GM23338 (cell line): ENCODE results near the gene KCNK10. TPM values are rescaled to one million over a fixed set of nuclear protein-coding genes. Genes with fewer than 3 reads are reported as not detected.

Experiments
- polyA plus RNA-seq: library from polyadenylated mRNA; unstranded; fragments of >200 nt; fragmentation: Nextera tagmentation; extraction: Ambion mirVana; gene quantifications from 2 replicates; pipeline ENCODE4 v1.2.1, GENCODE V29; 2016
- total RNA-seq: library from RNA; depleted of rRNA; stranded (reverse); fragments of >200 nt; shearing (Covaris generic); gene quantifications from 2 replicates; pipeline ENCODE4 v1.2.3, GENCODE V29; 2014; rRNA removed
- TF ChIP-seq, protein P1 (sequence below): fragments of 250-450 bp; sonication (Bioruptor Pico); IDR thresholded peaks from 2 replicates; pipeline ENCODE4 v1.5.0; 2020; ENCODE audit warnings: mild to moderate bottlenecking, moderate library complexity

The KCNK10 gene
- total and polyA plus RNA-seq, 2 experiments from 2014 or later = 0.29 to 1.0 TPM

DNA sequence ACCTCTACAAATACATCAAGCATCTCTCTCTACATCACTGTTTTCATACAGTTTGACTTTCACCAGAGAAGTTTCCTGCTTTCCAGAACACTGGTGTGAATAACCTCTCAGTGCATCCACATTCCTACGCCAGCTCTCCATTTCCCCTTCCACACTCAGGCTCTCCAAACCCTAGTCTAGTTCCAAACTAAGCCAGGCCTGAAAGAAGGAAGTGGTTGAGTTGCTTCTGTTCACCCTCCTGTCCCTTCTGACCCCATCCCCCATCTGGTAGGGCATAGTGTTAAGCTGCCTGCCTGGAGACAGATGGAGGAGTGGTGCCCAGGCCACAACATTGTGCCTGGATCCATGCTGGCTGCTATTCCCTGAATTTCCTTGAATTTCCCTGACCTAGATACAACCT, 185.7 kb downstream of the KCNK10 start (continued):
- TF ChIP-seq, protein P1, sequence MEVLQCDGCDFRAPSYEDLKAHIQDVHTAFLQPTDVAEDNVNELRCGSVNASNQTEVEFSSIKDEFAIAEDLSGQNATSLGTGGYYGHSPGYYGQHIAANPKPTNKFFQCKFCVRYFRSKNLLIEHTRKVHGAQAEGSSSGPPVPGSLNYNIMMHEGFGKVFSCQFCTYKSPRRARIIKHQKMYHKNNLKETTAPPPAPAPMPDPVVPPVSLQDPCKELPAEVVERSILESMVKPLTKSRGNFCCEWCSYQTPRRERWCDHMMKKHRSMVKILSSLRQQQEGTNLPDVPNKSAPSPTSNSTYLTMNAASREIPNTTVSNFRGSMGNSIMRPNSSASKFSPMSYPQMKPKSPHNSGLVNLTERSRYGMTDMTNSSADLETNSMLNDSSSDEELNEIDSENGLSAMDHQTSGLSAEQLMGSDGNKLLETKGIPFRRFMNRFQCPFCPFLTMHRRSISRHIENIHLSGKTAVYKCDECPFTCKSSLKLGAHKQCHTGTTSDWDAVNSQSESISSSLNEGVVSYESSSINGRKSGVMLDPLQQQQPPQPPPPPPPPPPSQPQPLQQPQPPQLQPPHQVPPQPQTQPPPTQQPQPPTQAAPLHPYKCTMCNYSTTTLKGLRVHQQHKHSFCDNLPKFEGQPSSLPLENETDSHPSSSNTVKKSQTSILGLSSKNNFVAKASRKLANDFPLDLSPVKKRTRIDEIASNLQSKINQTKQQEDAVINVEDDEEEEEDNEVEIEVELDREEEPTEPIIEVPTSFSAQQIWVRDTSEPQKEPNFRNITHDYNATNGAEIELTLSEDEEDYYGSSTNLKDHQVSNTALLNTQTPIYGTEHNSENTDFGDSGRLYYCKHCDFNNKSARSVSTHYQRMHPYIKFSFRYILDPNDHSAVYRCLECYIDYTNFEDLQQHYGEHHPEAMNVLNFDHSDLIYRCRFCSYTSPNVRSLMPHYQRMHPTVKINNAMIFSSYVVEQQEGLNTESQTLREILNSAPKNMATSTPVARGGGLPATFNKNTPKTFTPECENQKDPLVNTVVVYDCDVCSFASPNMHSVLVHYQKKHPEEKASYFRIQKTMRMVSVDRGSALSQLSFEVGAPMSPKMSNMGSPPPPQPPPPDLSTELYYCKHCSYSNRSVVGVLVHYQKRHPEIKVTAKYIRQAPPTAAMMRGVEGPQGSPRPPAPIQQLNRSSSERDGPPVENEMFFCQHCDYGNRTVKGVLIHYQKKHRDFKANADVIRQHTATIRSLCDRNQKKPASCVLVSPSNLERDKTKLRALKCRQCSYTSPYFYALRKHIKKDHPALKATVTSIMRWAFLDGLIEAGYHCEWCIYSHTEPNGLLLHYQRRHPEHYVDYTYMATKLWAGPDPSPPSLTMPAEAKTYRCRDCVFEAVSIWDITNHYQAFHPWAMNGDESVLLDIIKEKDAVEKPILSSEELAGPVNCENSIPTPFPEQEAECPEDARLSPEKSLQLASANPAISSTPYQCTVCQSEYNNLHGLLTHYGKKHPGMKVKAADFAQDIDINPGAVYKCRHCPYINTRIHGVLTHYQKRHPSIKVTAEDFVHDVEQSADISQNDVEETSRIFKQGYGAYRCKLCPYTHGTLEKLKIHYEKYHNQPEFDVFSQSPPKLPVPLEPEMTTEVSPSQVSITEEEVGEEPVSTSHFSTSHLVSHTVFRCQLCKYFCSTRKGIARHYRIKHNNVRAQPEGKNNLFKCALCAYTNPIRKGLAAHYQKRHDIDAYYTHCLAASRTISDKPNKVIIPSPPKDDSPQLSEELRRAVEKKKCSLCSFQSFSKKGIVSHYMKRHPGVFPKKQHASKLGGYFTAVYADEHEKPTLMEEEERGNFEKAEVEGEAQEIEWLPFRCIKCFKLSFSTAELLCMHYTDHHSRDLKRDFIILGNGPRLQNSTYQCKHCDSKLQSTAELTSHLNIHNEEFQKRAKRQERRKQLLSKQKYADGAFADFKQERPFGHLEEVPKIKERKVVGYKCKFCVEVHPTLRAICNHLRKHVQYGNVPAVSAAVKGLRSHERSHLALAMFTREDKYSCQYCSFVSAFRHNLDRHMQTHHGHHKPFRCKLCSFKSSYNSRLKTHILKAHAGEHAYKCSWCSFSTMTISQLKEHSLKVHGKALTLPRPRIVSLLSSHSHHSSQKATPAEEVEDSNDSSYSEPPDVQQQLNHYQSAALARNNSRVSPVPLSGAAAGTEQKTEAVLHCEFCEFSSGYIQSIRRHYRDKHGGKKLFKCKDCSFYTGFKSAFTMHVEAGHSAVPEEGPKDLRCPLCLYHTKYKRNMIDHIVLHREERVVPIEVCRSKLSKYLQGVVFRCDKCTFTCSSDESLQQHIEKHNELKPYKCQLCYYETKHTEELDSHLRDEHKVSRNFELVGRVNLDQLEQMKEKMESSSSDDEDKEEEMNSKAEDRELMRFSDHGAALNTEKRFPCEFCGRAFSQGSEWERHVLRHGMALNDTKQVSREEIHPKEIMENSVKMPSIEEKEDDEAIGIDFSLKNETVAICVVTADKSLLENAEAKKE (CRISPR knock-in tag) = no peak

Other genes starting within 250 kb of the KCNK10 start
- gene SPATA7, start 62.4 kb upstream of the KCNK10 start, total RNA-seq = 11.7 and 16.5 TPM in 2 replicates
- 15.2 and 17.8 TPM in 2 replicates for gene SPATA7, start 62.4 kb upstream of the KCNK10 start, polyA plus RNA-seq
- gene PTPN21, start 231.7 kb upstream of the KCNK10 start, total RNA-seq = 5.2 and 5.6 TPM in 2 replicates
- 2.3 and 2.7 TPM in 2 replicates for gene PTPN21, start 231.7 kb upstream of the KCNK10 start, polyA plus RNA-seq
- gene ZC3H14, start 239.8 kb upstream of the KCNK10 start, total RNA-seq = 80.3 and 87.9 TPM in 2 replicates
- gene ZC3H14, start 239.8 kb upstream of the KCNK10 start, polyA plus RNA-seq = 55.8 and 63.2 TPM in 2 replicates